Measurements from ENCODE around the gene PDLIM4.

PDLIM4 gene

GRCh38 chr5:132227485-132228240, 29.8 kb upstream of the PDLIM4 start, which contains the start of gene P4HA2:
P4HA2 (minus strand) TSS chr5:132227853; CDS start chr5:132218626, 9,227 bp downstream.
- peak; percentile 72 for DNase-seq

GRCh38 chr5:132228241-132229035, 29.1 kb upstream of the PDLIM4 start:
- DNase-seq: no peak

- DNase-seq: no peak
Measured at GRCh38 chr5:132229236-132229635, 28.3 kb upstream of the PDLIM4 start.

- DNase-seq: no peak
Measured at GRCh38 chr5:132230871-132231270, 26.6 kb upstream of the PDLIM4 start.

GRCh38 chr5:132232465-132232864, 25.0 kb upstream of the PDLIM4 start:
- no peak for DNase-seq

- no peak for DNase-seq
Measured at GRCh38 chr5:132233081-132233480, 24.4 kb upstream of the PDLIM4 start.

GRCh38 chr5:132233811-132234683, 23.4 kb upstream of the PDLIM4 start:
- DNase-seq: no peak

- DNase-seq: no peak
Measured at GRCh38 chr5:132234684-132235062, 22.8 kb upstream of the PDLIM4 start.

- DNase-seq: no peak
Measured at GRCh38 chr5:132235340-132235739, 22.2 kb upstream of the PDLIM4 start.

- no peak for DNase-seq
Measured at GRCh38 chr5:132237141-132237540, 20.4 kb upstream of the PDLIM4 start.

- DNase-seq: no peak
Measured at GRCh38 chr5:132237670-132238069, 19.8 kb upstream of the PDLIM4 start.

- DNase-seq: peak; percentile 6
Measured at GRCh38 chr5:132238169-132238744, 19.2 kb upstream of the PDLIM4 start.

GRCh38 chr5:132238901-132239500, 18.5 kb upstream of the PDLIM4 start:
- no peak for DNase-seq

- no peak for DNase-seq
Measured at GRCh38 chr5:132239776-132240175, 17.7 kb upstream of the PDLIM4 start.

GRCh38 chr5:132243366-132243977, 14.0 kb upstream of the PDLIM4 start:
- DNase-seq: no peak

GRCh38 chr5:132245593-132245992, 11.9 kb upstream of the PDLIM4 start:
- DNase-seq: no peak

GRCh38 chr5:132246806-132247205, 10.7 kb upstream of the PDLIM4 start:
- no peak for DNase-seq

- no peak for DNase-seq
Measured at GRCh38 chr5:132250547-132250946, 6.9 kb upstream of the PDLIM4 start.

GRCh38 chr5:132251220-132251725, 6.2 kb upstream of the PDLIM4 start:
- no peak for DNase-seq

GRCh38 chr5:132253008-132253441, 4.5 kb upstream of the PDLIM4 start:
- DNase-seq: peak; percentile 21

- no peak for DNase-seq
Measured at GRCh38 chr5:132253452-132254320, 3.8 kb upstream of the PDLIM4 start.

Data from NCI-H774 (cell line).